ENCODE measurements around the gene SLC35A5.

- no peak for TF ChIP-seq CTCF (IDR thresholded peaks at IDR 0.05; ENCODE audit: low read depth, low read length, poor library complexity, severe bottlenecking)
- TF ChIP-seq EZH2phosphoT487 (IDR thresholded peaks at IDR 0.05; ENCODE audit: borderline replicate concordance, low read length) = no peak
Observed at GRCh38 chr3:112564940-112565305, 3.1 kb downstream of the SLC35A5 start.
